D721Med (cell line): ENCODE data around the gene NAE1.

Experiments used
- DNase-seq: peaks from one replicate; pipeline ENCODE4 v3.0.0; 2011; ENCODE audit warnings: low spot score; ENCODE audit not compliant: insufficient read length
- FAIRE-seq: peaks from 2 replicates; lab custom pipeline; 2011; peaks lifted over from hg19 to GRCh38; lab: Jason Lieb, UNC
- TF ChIP-seq, protein P1 (sequence below): IDR thresholded peaks from 2 replicates; pipeline ENCODE4 v1.5.1; 2012; ENCODE audit warnings: mild to moderate bottlenecking, control low read depth; ENCODE audit not compliant: insufficient read depth; ENCODE audit errors: missing control alignments

Gene NAE1

DNA sequence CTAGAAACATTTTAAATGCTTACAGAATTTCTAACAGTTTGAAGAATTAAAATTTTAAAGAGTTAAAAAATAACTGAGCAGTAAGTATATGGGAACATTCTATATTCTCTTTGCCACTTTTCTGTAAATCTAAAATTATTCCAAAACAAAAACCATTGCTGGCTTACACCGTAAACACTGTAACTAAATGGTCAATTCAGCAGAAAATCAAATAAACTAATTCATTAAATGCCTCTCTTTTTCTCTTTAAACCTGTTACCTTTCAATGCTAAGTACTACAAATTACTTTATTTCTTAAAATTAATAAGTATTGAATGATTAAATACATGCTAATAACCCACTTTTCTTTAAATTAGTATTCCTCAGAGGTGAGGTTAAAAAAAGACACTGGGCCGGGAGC lies 43.3 kb downstream of the NAE1 start:
- TF ChIP-seq, protein P1, sequence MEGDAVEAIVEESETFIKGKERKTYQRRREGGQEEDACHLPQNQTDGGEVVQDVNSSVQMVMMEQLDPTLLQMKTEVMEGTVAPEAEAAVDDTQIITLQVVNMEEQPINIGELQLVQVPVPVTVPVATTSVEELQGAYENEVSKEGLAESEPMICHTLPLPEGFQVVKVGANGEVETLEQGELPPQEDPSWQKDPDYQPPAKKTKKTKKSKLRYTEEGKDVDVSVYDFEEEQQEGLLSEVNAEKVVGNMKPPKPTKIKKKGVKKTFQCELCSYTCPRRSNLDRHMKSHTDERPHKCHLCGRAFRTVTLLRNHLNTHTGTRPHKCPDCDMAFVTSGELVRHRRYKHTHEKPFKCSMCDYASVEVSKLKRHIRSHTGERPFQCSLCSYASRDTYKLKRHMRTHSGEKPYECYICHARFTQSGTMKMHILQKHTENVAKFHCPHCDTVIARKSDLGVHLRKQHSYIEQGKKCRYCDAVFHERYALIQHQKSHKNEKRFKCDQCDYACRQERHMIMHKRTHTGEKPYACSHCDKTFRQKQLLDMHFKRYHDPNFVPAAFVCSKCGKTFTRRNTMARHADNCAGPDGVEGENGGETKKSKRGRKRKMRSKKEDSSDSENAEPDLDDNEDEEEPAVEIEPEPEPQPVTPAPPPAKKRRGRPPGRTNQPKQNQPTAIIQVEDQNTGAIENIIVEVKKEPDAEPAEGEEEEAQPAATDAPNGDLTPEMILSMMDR: no peak
- no peak for DNase-seq
- no peak for FAIRE-seq

DNA sequence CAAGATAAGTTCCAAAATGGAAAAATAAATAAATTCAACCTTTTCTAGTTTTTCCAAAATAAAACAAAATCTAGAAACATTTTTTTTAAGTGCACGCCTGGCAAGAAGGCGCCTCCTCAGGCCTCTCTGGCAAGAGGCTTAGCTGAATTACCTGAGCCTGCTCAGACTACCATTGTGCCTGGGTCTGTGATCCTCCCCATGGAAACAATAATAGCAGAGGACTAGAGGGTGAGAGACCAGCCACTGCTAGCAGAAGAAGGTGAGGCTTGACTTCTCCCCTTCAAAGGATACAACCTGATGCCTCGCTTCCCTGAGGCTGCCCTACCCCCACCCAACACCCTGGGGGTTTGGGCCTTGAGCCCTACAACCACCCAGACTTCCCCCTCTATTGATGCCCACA lies 44.2 kb downstream of the NAE1 start:
- TF ChIP-seq, protein P1: no peak
- FAIRE-seq: no peak
- no peak for DNase-seq

DNA sequence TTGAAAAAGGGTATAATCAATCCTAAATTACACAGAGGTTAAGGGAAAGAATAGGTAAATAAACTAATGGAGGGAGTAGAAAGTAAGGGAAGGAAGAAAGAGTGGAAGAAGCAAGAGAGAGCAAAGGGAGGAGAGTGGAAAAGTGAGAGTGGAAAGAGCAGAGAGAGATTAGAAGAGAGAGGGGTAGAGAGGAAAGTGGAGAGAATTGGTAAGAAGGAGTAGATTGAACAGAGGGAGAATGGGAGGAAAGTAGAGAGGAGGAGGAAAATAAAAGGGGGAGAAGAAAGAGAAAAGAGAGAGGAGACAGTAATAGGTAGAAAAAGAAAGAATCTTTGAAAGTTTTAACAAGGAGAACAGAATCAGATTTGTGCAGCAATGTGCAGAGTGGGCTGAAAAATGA lies 54.3 kb downstream of the NAE1 start:
- FAIRE-seq (no peak), DNase-seq (no peak)
- TF ChIP-seq, protein P1: no peak

DNA sequence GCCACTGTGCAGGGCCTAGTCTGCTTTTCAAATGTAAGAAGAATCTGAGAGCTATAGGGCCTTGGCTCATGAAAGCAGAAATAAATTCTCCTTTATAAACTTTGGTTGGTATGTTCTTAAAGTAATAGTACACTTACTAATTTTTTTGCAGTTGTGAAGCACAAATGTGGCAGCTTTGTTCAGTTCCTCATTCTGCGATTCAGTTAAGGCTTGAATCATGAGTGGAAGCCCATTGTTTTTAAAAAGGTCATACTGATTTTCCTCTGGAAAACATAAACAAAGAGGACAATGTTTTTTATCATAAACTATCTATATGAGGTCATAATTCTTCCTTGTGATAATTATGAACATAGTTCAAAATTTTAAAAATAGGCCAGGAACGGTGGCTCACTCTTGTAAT lies 55.8 kb downstream of the NAE1 start:
- FAIRE-seq: no peak
- TF ChIP-seq, protein P1: no peak
- DNase-seq: no peak

DNA sequence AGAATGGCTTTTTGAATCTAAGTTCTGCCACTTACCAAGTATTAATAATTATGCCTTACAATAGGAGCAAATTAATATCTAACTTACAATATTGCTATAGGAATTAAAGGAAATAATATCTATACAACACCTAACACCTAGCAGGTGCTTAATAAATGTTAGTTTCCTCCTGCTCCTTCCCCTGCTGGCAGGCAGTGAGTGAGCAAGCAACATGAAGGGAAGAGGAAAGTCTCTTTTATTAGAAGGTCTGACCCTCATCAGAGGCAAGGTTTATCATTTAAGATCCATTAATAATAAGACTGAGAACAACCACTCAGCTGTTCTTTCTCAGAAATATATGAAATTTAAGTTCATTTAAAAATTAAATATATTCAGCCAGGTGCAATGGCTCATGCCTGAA lies 72.7 kb downstream of the NAE1 start:
- DNase-seq (no peak), FAIRE-seq (no peak)
- TF ChIP-seq, protein P1: no peak

DNA sequence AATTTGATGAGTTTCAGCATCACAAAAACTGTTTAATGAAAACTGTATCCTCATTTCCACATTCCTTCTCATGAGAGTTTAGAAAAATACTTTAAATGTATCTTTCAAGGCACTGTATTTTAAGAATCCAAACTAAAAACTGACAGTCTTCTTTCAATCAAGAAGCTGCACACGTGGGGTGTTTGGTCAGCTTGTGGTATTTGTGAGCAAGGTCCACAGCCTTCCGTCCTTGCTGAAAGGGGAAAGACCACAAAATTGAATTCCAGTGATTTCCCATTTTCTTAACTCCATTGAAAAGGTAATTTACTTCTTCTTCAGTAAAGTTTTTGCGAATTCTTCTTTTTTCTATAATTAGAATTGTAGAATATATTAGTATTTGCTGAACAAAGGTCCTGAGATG lies 76.0 kb downstream of the NAE1 start:
- DNase-seq (no peak), FAIRE-seq (no peak)
- TF ChIP-seq, protein P1: no peak

DNA sequence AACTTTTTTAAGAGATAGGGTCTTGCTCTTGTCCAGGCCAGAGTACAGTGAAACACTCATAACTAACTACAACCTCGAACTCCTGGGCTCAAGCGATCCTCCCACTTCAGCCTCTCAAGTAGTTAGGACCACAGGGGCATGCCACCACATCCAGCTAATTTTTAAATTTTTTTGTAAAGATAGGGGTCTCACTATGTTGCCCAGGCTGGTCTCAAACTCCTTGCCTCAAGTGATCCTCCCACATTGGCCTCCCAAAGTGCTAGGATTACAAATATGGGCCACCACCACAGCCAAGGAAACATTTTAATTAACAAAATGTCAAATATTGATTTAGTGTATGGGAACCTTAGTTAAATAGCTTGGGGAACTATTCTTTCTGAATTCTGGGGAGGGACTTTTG lies 76.6 kb downstream of the NAE1 start:
- DNase-seq: no peak
- no peak for FAIRE-seq
- TF ChIP-seq, protein P1: no peak
